Fibroblast of lung (primary cell): ENCODE data around the gene TMEM169.

ENCODE experiments used
- CTCF ChIP-seq, 2 donors: IDR thresholded peaks in 1 of 2; conservative IDR thresholded peaks in 1 of 2; 1 replicate in 1 of 2; 2 replicates in 1 of 2; pipeline ENCODE4 v1.5.1; 2011 to 2012; ENCODE audit warnings: low read length in 2 of 2, control low read depth in 1 of 2, inconsistent platforms in 1 of 2, low read depth in 1 of 2, mild to moderate bottlenecking in 1 of 2
- EZH2 ChIP-seq: IDR thresholded peaks from 2 replicates; pipeline ENCODE4 v1.5.1; 2012; ENCODE audit warnings: low read length, control low read depth, mild to moderate bottlenecking; ENCODE audit errors: missing control alignments

GRCh38 chr2:216039918-216040317 is 41.8 kb upstream of the TMEM169 start:
- no peak for TF ChIP-seq CTCF (conservative IDR thresholded peaks at IDR 0.05 in 1 of 2, IDR thresholded peaks at IDR 0.05 in 1 of 2; ENCODE audit: low read depth in 1 of 2, low read length in 2 of 2)
- no peak for TF ChIP-seq EZH2
